ENCODE measurements around the gene PTPRN2. TPM values are rescaled to one million over a fixed set of nuclear protein-coding genes. Genes with fewer than 3 reads are reported as not detected.
"Not testable (repeated sequence)": the region's sequence is repeated elsewhere in the genome, so short reads cannot be mapped to it uniquely, and the experiment has no call there.

Gene PTPRN2
- total RNA-seq, 2 donors from 2014 or later: 26.1 to 55.5 TPM

DNA sequence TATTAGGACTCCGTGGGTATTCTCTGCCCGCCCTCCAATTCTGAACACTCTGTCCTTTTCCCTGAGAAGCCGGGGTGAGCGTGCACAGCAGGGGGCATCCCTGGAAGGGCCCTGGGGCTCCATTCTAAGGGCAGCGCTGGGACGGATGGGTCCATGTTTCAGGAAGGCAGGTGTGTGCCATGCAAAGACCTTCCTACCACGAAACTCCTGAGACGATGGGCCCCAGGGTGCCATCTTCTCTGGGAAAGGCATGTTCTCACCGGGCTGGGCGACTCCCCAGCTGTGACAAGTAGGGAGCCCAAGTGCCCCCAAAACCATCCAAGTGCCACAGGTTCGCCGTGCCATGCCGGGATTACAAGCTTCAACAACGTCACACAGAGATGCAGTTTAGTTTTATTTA lies 994.1 kb downstream of the PTPRN2 start:
- Histone ChIP-seq H3K27ac (no peak overlapping the region), H3K4me1 (replicated peaks) (no peaks in the 10 kb centered on the region), H3K27me3 (replicated peaks; ENCODE audit: insufficient read depth) (no peaks in the 10 kb centered on the region), H3K4me3 (no peak overlapping the region), H3K36me3 (no peaks in the 10 kb centered on the region), H3K9me3 (no peaks in the 10 kb centered on the region)
- intact Hi-C loops (cut with DNase I): no loop called here
- TF ChIP-seq POLR2A (IDR thresholded peaks at IDR 0.05) (no peak), POLR2AphosphoS5 (IDR thresholded peaks at IDR 0.05) (no peak)
- TF ChIP-seq, protein P1, sequence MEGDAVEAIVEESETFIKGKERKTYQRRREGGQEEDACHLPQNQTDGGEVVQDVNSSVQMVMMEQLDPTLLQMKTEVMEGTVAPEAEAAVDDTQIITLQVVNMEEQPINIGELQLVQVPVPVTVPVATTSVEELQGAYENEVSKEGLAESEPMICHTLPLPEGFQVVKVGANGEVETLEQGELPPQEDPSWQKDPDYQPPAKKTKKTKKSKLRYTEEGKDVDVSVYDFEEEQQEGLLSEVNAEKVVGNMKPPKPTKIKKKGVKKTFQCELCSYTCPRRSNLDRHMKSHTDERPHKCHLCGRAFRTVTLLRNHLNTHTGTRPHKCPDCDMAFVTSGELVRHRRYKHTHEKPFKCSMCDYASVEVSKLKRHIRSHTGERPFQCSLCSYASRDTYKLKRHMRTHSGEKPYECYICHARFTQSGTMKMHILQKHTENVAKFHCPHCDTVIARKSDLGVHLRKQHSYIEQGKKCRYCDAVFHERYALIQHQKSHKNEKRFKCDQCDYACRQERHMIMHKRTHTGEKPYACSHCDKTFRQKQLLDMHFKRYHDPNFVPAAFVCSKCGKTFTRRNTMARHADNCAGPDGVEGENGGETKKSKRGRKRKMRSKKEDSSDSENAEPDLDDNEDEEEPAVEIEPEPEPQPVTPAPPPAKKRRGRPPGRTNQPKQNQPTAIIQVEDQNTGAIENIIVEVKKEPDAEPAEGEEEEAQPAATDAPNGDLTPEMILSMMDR (IDR thresholded peaks at IDR 0.05): no peak
- DNase-seq (ENCODE audit: low spot score): no peak
- WGBS: 91% methylated on average over 14 of the region's 14 CpGs

DNA sequence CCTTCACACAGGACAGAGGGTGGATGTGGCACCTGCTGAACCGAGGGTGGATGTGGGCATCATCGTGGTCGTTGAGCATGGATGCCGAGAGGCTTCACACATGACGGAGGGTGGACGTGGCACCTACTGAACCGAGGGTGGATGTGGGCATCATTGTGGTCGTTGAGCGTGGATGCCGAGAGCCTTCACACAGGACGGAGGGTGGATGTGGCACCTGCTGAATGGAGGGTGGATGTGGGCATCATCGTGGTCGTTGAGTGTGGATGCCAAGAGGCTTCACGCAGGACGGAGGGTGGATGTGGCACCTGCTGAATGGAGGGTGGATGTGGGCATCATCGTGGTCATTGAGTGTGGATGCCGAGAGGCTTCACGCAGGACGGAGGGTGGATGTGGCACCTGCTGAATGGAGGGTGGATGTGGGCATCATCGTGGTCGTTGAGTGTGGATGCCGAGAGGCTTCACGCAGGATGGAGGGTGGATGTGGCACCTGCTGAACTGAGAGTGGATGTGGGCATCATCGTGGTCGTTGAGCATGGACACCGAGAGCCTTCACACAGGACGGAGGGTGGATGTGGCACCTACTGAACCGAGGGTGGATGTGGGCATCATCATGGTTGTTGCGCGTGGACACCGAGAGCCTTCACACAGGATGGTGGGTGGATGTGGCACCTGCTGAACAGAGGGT lies 994.8 kb downstream of the PTPRN2 start:
- H3K4me1 ChIP-seq (replicated peaks); H3K4me3 ChIP-seq; H3K36me3 ChIP-seq; intact Hi-C loops (cut with DNase I); H3K9me3 ChIP-seq; H3K27ac ChIP-seq; DNase-seq (ENCODE audit: low spot score); H3K27me3 ChIP-seq (replicated peaks; ENCODE audit: insufficient read depth): not testable (repeated sequence)
- 93% methylated on average over 31 of the region's 31 CpGs for WGBS

DNA sequence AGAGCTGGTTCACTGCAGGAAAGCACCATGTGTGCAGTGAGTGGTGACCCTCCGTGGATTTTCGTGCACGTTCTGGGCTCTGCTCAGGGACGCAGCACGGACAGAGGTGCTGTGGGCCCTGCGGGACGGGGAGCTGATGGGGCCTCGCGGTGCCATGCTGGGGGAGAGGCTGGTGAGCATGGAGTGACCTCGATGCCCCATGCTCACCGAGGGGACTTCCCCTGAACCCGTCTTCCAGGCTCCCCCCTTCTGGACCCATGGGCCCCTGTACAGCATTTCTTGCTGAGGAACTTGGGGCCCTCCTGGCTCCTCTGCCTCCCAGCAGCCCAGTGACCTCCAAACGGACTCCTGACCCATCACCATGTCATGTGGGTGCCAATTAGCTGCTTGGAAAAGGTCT lies 997.1 kb downstream of the PTPRN2 start:
- H3K27ac ChIP-seq: no peak overlapping the region
- WGBS: 86% methylated on average over 13 of the region's 13 CpGs
- intact Hi-C loops (cut with DNase I): no loop called here
- H3K4me1 ChIP-seq (replicated peaks): no peaks in the 10 kb centered on the region
- H3K36me3 ChIP-seq: no peaks in the 10 kb centered on the region
- TF ChIP-seq POLR2A (IDR thresholded peaks at IDR 0.05): no peak
- TF ChIP-seq, protein P1 (IDR thresholded peaks at IDR 0.05): no peak
- no peak for TF ChIP-seq POLR2AphosphoS5 (IDR thresholded peaks at IDR 0.05)
- H3K27me3 ChIP-seq (replicated peaks; ENCODE audit: insufficient read depth): no peaks in the 10 kb centered on the region
- H3K4me3 ChIP-seq: no peak overlapping the region
- no peaks in the 10 kb centered on the region for H3K9me3 ChIP-seq
- DNase-seq (ENCODE audit: low spot score): no peak

DNA sequence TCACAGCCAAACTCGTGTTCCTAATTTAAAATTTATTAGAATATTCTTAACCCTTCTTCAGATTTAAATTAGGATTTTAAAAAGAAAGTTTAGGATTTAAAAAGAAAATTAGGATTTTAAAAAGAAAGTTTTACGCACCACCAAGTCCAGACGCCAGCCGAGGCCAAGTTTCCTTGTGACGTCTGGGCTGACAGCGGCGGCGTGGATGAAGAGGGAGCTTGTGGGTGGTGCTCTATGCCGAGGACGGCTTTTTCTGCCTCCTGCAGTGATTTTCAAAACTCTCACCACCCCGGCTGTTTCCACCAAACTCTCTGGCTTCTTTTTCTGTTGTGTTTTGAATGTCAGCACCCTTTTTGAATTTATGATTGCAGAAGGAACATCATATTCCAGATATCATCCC lies 997.9 kb downstream of the PTPRN2 start:
- Histone ChIP-seq H3K27me3 (replicated peaks; ENCODE audit: insufficient read depth) (no peaks in the 10 kb centered on the region), H3K27ac (no peak overlapping the region), H3K4me3 (no peak overlapping the region), H3K4me1 (replicated peaks) (no peaks in the 10 kb centered on the region), H3K9me3 (no peaks in the 10 kb centered on the region), H3K36me3 (no peaks in the 10 kb centered on the region)
- TF ChIP-seq POLR2AphosphoS5 (IDR thresholded peaks at IDR 0.05) (no peak), POLR2A (IDR thresholded peaks at IDR 0.05) (no peak)
- TF ChIP-seq, protein P1 (IDR thresholded peaks at IDR 0.05): no peak
- intact Hi-C loops (cut with DNase I): no loop called here
- WGBS: 42% methylated on average over 11 of the region's 11 CpGs
- no peak for DNase-seq (ENCODE audit: low spot score)

DNA sequence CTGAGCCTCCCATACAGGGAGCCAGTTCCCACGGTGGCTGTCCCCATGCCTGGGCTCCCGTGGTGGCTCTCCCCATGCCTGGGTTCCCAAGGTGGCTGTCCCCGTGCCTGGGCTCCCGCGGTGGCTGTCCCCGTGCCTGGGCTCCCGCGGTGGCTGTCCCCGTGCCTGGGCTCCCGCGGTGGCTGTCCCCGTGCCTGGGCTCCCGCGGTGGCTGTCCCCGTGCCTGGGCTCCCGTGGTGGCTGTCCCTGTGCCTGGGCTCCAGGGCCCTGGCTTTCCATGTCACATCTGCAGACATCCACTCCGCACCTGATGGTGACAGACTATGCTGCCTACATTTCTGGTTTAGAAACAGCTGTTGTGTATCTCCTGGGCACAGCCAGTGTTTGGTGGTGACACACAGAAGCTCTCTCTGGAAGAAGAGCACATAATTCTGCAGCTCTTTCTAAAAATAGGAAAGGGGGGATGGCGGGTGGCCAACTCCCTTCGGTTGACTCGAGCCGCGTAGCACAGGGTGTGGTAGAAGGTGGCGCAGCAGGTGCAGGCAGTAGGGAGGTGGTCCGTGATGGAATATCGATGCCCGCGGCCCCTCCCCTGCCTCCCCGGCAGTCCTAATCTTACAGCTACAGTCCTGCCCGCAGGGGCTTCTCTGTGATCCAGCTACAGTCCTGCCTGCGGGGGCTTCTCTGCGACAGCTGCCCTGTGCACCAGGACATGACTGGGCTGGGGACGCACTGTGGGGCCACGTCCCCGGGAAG lies 999.6 kb downstream of the PTPRN2 start:
- TF ChIP-seq, protein P1 (IDR thresholded peaks at IDR 0.05): no peak
- no peak for TF ChIP-seq POLR2A (IDR thresholded peaks at IDR 0.05)
- TF ChIP-seq POLR2AphosphoS5 (IDR thresholded peaks at IDR 0.05): no peak
- Histone ChIP-seq H3K27me3 (replicated peaks; ENCODE audit: insufficient read depth) (no peaks in the 10 kb centered on the region), H3K9me3 (no peaks in the 10 kb centered on the region), H3K27ac (no peak overlapping the region), H3K36me3 (no peaks in the 10 kb centered on the region), H3K4me1 (replicated peaks) (no peaks in the 10 kb centered on the region), H3K4me3 (no peak overlapping the region)
- no peak for DNase-seq (ENCODE audit: low spot score)
- WGBS: 71% methylated on average over 28 of the region's 34 CpGs
- intact Hi-C loops (cut with DNase I): no loop called here
